ENCODE measurements around the gene FCER2. TPM values are rescaled to one million over a fixed set of nuclear protein-coding genes. Genes with fewer than 3 reads are reported as not detected.

The FCER2 gene
- total RNA-seq, 1 experiment from 2014 or later = not detected

DNA sequence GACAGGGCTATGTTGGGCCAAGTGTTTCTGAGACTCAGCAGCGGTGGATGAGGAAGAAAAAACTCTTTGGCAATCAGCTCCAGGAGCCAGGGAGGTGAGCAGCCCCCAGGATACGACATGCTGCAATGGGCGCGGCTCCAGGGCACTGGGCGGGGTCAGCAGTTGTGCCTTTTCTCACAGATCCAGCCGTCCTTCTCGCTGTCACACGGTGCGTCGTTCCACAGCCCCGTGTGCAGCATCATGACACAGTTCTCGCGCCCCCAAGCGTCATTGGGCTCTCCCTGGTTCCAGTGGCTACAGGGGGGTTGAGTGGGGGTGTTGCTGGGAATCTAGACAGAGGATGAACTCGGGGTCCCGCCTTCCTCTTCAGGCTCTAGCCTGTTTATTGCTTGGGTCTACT is 27.3 kb upstream of the FCER2 start:
- Histone ChIP-seq H3K9ac (ENCODE audit: low read length) (no peak overlapping the region), H3K9me3 (ENCODE audit: low read length) (no peaks in the 10 kb centered on the region), H3K36me3 (ENCODE audit: low read depth, low read length) (no peaks in the 10 kb centered on the region), H3K9me2 (replicated peaks; ENCODE audit: low read length) (no peaks in the 10 kb centered on the region), H2AFZ (ENCODE audit: low read length) (no peak overlapping the region), H3K4me3 (ENCODE audit: low read length) (no peak overlapping the region), H4K20me1 (ENCODE audit: low read length) (no peaks in the 10 kb centered on the region), H3K27me3 (ENCODE audit: low read length) (peaks cover 62% of the 10 kb centered on the region), H3K4me2 (ENCODE audit: low read length) (no peak overlapping the region), H3K4me1 (ENCODE audit: insufficient read depth, low read length) (no peaks in the 10 kb centered on the region), H3F3A (ENCODE audit: low read length, unreplicated experiment) (no peaks in the 10 kb centered on the region), H3K79me2 (ENCODE audit: low read length) (no peaks in the 10 kb centered on the region), H3K27ac (ENCODE audit: low read length) (no peak overlapping the region)
- POLR2A ChIA-PET (ENCODE audit: unreplicated experiment) = no interaction called here
- BruUV-seq (replicated peaks) = no TSS peak
- intact Hi-C loops (cut with micrococcal nuclease) = no loop called here
- no peak for ATAC-seq
- CTCF ChIA-PET = interaction anchor here (0.6 kb wide), 1 partner anchor 76 kb away, joined by 3 read pairs; no protein-coding TSS in a partner anchor
- TF ChIP-seq, protein P1, sequence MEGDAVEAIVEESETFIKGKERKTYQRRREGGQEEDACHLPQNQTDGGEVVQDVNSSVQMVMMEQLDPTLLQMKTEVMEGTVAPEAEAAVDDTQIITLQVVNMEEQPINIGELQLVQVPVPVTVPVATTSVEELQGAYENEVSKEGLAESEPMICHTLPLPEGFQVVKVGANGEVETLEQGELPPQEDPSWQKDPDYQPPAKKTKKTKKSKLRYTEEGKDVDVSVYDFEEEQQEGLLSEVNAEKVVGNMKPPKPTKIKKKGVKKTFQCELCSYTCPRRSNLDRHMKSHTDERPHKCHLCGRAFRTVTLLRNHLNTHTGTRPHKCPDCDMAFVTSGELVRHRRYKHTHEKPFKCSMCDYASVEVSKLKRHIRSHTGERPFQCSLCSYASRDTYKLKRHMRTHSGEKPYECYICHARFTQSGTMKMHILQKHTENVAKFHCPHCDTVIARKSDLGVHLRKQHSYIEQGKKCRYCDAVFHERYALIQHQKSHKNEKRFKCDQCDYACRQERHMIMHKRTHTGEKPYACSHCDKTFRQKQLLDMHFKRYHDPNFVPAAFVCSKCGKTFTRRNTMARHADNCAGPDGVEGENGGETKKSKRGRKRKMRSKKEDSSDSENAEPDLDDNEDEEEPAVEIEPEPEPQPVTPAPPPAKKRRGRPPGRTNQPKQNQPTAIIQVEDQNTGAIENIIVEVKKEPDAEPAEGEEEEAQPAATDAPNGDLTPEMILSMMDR (conservative IDR thresholded peaks at IDR 0.05; ENCODE audit: low read depth, low read length) = no peak
- DNase-seq = no peak

DNA sequence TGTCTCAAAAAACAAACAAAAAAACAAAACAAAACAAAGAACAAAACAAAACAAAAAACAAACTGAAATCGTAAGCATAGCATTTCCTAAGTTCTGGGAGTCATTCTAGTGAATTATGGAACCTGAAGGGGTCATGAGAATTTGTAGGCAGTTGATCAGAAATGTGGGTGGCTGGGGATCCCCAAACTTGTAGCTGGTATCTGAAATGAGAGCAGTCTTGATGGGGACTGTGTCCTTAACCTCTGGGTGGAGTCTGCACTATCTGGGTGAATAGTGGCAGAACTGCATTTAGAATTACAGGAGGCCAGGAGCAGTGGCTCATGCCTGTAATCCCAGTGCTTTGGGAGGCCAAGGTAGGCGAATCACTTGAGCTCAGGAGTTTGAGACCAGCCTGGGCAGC is 23.9 kb upstream of the FCER2 start:
- H3K4me1 ChIP-seq (ENCODE audit: insufficient read depth, low read length) = no peaks in the 10 kb centered on the region
- no peak overlapping the region for H3K4me2 ChIP-seq (ENCODE audit: low read length)
- intact Hi-C loops (cut with micrococcal nuclease) = no loop called here
- no peak overlapping the region for H3K9ac ChIP-seq (ENCODE audit: low read length)
- H4K20me1 ChIP-seq (ENCODE audit: low read length) = no peaks in the 10 kb centered on the region
- DNase-seq (no peak), ATAC-seq (no peak)
- ChIA-PET CTCF (no interaction called here), POLR2A (ENCODE audit: unreplicated experiment) (no interaction called here)
- no peaks in the 10 kb centered on the region for H3K79me2 ChIP-seq (ENCODE audit: low read length)
- peaks cover 60% of the 10 kb centered on the region for H3K27me3 ChIP-seq (ENCODE audit: low read length)
- no peak overlapping the region for H2AFZ ChIP-seq (ENCODE audit: low read length)
- H3K9me2 ChIP-seq (replicated peaks; ENCODE audit: low read length) = no peaks in the 10 kb centered on the region
- H3K27ac ChIP-seq (ENCODE audit: low read length) = no peak overlapping the region
- BruUV-seq (replicated peaks) = no TSS peak
- no peaks in the 10 kb centered on the region for H3K9me3 ChIP-seq (ENCODE audit: low read length)
- H3F3A ChIP-seq (ENCODE audit: low read length, unreplicated experiment) = no peaks in the 10 kb centered on the region
- no peaks in the 10 kb centered on the region for H3K36me3 ChIP-seq (ENCODE audit: low read depth, low read length)
- TF ChIP-seq, protein P1 (conservative IDR thresholded peaks at IDR 0.05; ENCODE audit: low read depth, low read length) = no peak
- TF ChIP-seq EZH2 (IDR thresholded peaks at IDR 0.05; ENCODE audit: low read length, unreplicated experiment) (no peak), EZH2phosphoT487 (IDR thresholded peaks at IDR 0.05; ENCODE audit: borderline replicate concordance, low read length) (no peak)
- no peak overlapping the region for H3K4me3 ChIP-seq (ENCODE audit: low read length)

DNA sequence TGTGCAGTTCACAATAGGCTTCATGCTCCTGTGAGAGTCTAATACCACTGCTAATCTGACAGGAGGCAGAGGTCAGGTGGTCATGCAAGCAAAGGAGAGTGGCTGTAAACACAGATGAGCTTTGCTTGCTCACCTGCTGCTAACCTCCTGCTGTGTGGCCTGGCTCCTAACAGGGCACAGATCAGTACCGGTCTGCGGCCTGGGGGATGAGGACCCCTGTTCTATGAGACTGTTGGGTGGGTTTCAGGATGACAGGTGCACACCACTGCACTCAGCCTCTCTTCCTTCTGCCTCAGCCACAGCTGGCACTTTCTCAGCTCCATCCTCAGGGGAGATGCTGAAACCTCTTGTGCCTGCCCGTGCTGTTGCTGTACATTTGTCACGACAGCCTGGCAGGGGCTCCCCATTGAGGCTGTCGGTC is 20.3 kb upstream of the FCER2 start:
- ATAC-seq = no peak
- CTCF ChIA-PET = no interaction called here
- intact Hi-C loops (cut with micrococcal nuclease) = no loop called here
- Histone ChIP-seq H3K9ac (ENCODE audit: low read length) (no peak overlapping the region), H3K27ac (ENCODE audit: low read length) (no peak overlapping the region), H3K4me2 (ENCODE audit: low read length) (no peak overlapping the region), H3K9me3 (ENCODE audit: low read length) (no peaks in the 10 kb centered on the region), H4K20me1 (ENCODE audit: low read length) (no peaks in the 10 kb centered on the region), H3K9me2 (replicated peaks; ENCODE audit: low read length) (no peaks in the 10 kb centered on the region), H3K36me3 (ENCODE audit: low read depth, low read length) (no peaks in the 10 kb centered on the region), H3K79me2 (ENCODE audit: low read length) (no peaks in the 10 kb centered on the region), H3K27me3 (ENCODE audit: low read length) (peaks cover 26% of the 10 kb centered on the region), H2AFZ (ENCODE audit: low read length) (no peak overlapping the region), H3K4me3 (ENCODE audit: low read length) (no peak overlapping the region), H3K4me1 (ENCODE audit: insufficient read depth, low read length) (no peaks in the 10 kb centered on the region), H3F3A (ENCODE audit: low read length, unreplicated experiment) (no peaks in the 10 kb centered on the region)
- POLR2A ChIA-PET (ENCODE audit: unreplicated experiment) = interaction anchor here (0.7 kb wide), 1 partner anchor 94 kb away, joined by 4 read pairs; no protein-coding TSS in a partner anchor
- TF ChIP-seq EZH2 (IDR thresholded peaks at IDR 0.05; ENCODE audit: low read length, unreplicated experiment) (no peak), EZH2phosphoT487 (IDR thresholded peaks at IDR 0.05; ENCODE audit: borderline replicate concordance, low read length) (no peak)
- TF ChIP-seq, protein P1 (conservative IDR thresholded peaks at IDR 0.05; ENCODE audit: low read depth, low read length) = no peak
- no peak for DNase-seq
- BruUV-seq (replicated peaks) = no TSS peak

Data from PC-3 (cell line).